WTC11 (cell line): Measurements from ENCODE around the gene SLC48A1. TPM values are rescaled to one million over a fixed set of nuclear protein-coding genes. Genes with fewer than 3 reads are reported as not detected.
A peak's percentile ranks its signal among the peaks of the same experiment; 100 is the strongest.

Source experiments
- ELF4 ChIP-seq: sonication (generic); formaldehyde crosslinking; IDR thresholded peaks from 2 replicates; pipeline ENCODE4 v1.8.1; 2022; ENCODE audit warnings: low read depth, mild to moderate bottlenecking, moderate library complexity, missing genetic modification reagents
- EMX1 ChIP-seq: fragments of 250-450 bp; sonication (Bioruptor Pico); IDR thresholded peaks from 2 replicates; pipeline ENCODE4 v1.8.0; 2021; ENCODE audit warnings: mild to moderate bottlenecking
- ETV6 ChIP-seq: sonication (generic); formaldehyde crosslinking; IDR thresholded peaks from 2 replicates; pipeline ENCODE4 v1.8.1; 2022; ENCODE audit warnings: mild to moderate bottlenecking, missing genetic modification reagents
- FOXJ3 ChIP-seq: sonication (generic); formaldehyde crosslinking; IDR thresholded peaks from 2 replicates; pipeline ENCODE4 v1.9.0; 2021; ENCODE audit warnings: missing genetic modification reagents, mild to moderate bottlenecking, borderline replicate concordance
- GABPB1 ChIP-seq: sonication (generic); formaldehyde crosslinking; IDR thresholded peaks from 2 replicates; pipeline ENCODE4 v1.8.1; 2023; ENCODE audit warnings: mild to moderate bottlenecking, missing genetic modification reagents
- KAT7 ChIP-seq: sonication (generic); formaldehyde crosslinking; IDR thresholded peaks from 2 replicates; pipeline ENCODE4 v1.8.1; 2023; ENCODE audit warnings: missing genetic modification reagents, mild to moderate bottlenecking, borderline replicate concordance
- MXD4 ChIP-seq: fragments of 250-450 bp; sonication (Bioruptor Pico); IDR thresholded peaks from 2 replicates; pipeline ENCODE4 v1.8.0; 2021; ENCODE audit warnings: mild to moderate bottlenecking, moderate library complexity, borderline replicate concordance
- NFATC4 ChIP-seq: fragments of 250-450 bp; sonication (Bioruptor Pico); IDR thresholded peaks from 2 replicates; pipeline ENCODE4 v1.9.0; 2021; ENCODE audit warnings: mild to moderate bottlenecking
- NR1H2 ChIP-seq: sonication (generic); formaldehyde crosslinking; IDR thresholded peaks from 2 replicates; pipeline ENCODE4 v1.9.0; 2021; ENCODE audit warnings: mild to moderate bottlenecking, moderate library complexity, missing genetic modification reagents
- NR3C1 ChIP-seq: sonication (generic); formaldehyde crosslinking; conservative IDR thresholded peaks from 2 replicates; pipeline ENCODE4 v1.8.1; 2023; ENCODE audit warnings: low read depth, mild to moderate bottlenecking, missing genetic modification reagents
- OVOL2 ChIP-seq: fragments of 250-450 bp; sonication (Bioruptor Pico); IDR thresholded peaks from 2 replicates; pipeline ENCODE4 v1.9.0; 2021; ENCODE audit warnings: mild to moderate bottlenecking, borderline replicate concordance
- RORB ChIP-seq: fragments of 250-450 bp; sonication (Bioruptor Pico); IDR thresholded peaks from 2 replicates; pipeline ENCODE4 v1.9.0; 2021; ENCODE audit warnings: mild to moderate bottlenecking
- SOX15 ChIP-seq: fragments of 250-450 bp; sonication (Bioruptor Pico); IDR thresholded peaks from 2 replicates; pipeline ENCODE4 v1.9.0; 2021; ENCODE audit warnings: mild to moderate bottlenecking
- SP1 ChIP-seq: sonication (generic); formaldehyde crosslinking; conservative IDR thresholded peaks from 2 replicates; pipeline ENCODE4 v1.8.1; 2022; ENCODE audit warnings: missing genetic modification reagents
- TCF7 ChIP-seq: sonication (generic); formaldehyde crosslinking; IDR thresholded peaks from 2 replicates; pipeline ENCODE4 v1.8.0; 2022; ENCODE audit warnings: mild to moderate bottlenecking, low read depth, missing genetic modification reagents, moderate library complexity
- ZNF232 ChIP-seq: sonication (generic); formaldehyde crosslinking; IDR thresholded peaks from 2 replicates; pipeline ENCODE4 v1.8.0; 2022; ENCODE audit warnings: mild to moderate bottlenecking, missing genetic modification reagents
- ZNF416 ChIP-seq: fragments of 250-450 bp; sonication (Bioruptor Pico); IDR thresholded peaks from 2 replicates; pipeline ENCODE4 v1.9.0; 2021; ENCODE audit warnings: mild to moderate bottlenecking, inconsistent platforms
- total RNA-seq: library from RNA; stranded (reverse); gene quantifications from 3 replicates; pipeline ENCODE4 v1.2.3, GENCODE V29; 2021
- TF ChIP-seq, protein P1 (sequence below): sonication (generic); formaldehyde crosslinking; IDR thresholded peaks from 2 replicates; pipeline ENCODE4 v1.8.1; 2023; ENCODE audit warnings: mild to moderate bottlenecking, missing genetic modification reagents, borderline replicate concordance
- TF ChIP-seq, protein P2 (sequence below): fragments of 200-600 bp; IDR thresholded peaks from 2 replicates; pipeline ENCODE4 v1.8.0; 2022; ENCODE audit warnings: antibody characterized with exemption
- TF ChIP-seq, protein P3 (sequence below): sonication (generic); formaldehyde crosslinking; IDR thresholded peaks from 2 replicates; pipeline ENCODE4 v1.8.1; 2023; ENCODE audit warnings: mild to moderate bottlenecking, missing genetic modification reagents, moderate library complexity
- TF ChIP-seq, protein P4 (sequence below): sonication (generic); formaldehyde crosslinking; IDR thresholded peaks from 2 replicates; pipeline ENCODE4 v1.8.1; 2022; ENCODE audit warnings: low read depth, missing genetic modification reagents, borderline replicate concordance
- TF ChIP-seq, protein P5 (sequence below): sonication (generic); formaldehyde crosslinking; IDR thresholded peaks from 2 replicates; pipeline ENCODE4 v1.8.1; 2022; ENCODE audit warnings: missing genetic modification reagents, borderline replicate concordance
- TF ChIP-seq, protein P6 (sequence below): sonication (generic); formaldehyde crosslinking; IDR thresholded peaks from 2 replicates; pipeline ENCODE4 v1.8.0; 2022; ENCODE audit warnings: mild to moderate bottlenecking, missing genetic modification reagents
- TF ChIP-seq, protein P7 (sequence below): fragments of 250-450 bp; sonication (Bioruptor Pico); IDR thresholded peaks from 2 replicates; pipeline ENCODE4 v1.9.0; 2021; ENCODE audit warnings: mild to moderate bottlenecking

The SLC48A1 gene
- total RNA-seq, 1 experiment from 2014 or later = 13.8 TPM

DNA sequence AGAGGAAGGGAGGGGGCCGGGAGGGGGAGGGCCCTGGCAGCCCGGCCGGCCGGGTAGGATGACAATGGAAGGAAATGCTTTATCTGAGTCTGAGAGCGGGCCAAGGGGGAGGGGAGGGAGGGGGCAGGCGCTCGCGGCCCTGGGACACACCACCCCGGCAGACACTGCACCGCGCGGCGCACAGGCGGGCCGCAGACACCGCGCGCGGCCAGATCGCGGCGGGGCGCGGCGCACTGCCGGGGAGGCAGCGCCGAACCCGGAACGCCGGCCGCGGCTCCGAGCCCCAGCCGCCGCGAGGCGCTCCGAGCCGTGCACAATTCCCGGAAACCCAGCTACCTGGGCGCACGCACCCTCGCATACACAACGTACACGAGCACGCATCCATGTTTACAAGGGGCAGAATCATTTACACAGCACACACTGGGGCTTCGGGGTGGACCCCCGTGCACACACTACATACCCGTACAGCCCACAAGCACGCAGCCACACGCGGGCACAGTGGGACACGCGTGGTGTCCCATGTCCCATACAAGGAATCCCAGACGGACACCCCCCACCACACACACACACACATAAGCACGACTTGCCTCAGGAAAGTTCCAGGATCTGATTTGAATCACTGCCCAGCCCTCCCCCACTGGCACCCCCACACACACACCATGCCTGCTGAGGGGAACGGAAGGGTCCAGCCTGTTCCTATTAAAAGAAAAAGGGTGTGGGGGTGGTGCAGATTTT, 47.0 kb downstream of the SLC48A1 start, which contains the start of gene HDAC7 (continued):
- TF ChIP-seq, protein P1, sequence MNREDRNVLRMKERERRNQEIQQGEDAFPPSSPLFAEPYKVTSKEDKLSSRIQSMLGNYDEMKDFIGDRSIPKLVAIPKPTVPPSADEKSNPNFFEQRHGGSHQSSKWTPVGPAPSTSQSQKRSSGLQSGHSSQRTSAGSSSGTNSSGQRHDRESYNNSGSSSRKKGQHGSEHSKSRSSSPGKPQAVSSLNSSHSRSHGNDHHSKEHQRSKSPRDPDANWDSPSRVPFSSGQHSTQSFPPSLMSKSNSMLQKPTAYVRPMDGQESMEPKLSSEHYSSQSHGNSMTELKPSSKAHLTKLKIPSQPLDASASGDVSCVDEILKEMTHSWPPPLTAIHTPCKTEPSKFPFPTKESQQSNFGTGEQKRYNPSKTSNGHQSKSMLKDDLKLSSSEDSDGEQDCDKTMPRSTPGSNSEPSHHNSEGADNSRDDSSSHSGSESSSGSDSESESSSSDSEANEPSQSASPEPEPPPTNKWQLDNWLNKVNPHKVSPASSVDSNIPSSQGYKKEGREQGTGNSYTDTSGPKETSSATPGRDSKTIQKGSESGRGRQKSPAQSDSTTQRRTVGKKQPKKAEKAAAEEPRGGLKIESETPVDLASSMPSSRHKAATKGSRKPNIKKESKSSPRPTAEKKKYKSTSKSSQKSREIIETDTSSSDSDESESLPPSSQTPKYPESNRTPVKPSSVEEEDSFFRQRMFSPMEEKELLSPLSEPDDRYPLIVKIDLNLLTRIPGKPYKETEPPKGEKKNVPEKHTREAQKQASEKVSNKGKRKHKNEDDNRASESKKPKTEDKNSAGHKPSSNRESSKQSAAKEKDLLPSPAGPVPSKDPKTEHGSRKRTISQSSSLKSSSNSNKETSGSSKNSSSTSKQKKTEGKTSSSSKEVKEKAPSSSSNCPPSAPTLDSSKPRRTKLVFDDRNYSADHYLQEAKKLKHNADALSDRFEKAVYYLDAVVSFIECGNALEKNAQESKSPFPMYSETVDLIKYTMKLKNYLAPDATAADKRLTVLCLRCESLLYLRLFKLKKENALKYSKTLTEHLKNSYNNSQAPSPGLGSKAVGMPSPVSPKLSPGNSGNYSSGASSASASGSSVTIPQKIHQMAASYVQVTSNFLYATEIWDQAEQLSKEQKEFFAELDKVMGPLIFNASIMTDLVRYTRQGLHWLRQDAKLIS = no peak
- TF ChIP-seq EMX1 = no peak
- TF ChIP-seq ZNF232 (CRISPR knock-in tag) = no peak
- TF ChIP-seq, protein P2, sequence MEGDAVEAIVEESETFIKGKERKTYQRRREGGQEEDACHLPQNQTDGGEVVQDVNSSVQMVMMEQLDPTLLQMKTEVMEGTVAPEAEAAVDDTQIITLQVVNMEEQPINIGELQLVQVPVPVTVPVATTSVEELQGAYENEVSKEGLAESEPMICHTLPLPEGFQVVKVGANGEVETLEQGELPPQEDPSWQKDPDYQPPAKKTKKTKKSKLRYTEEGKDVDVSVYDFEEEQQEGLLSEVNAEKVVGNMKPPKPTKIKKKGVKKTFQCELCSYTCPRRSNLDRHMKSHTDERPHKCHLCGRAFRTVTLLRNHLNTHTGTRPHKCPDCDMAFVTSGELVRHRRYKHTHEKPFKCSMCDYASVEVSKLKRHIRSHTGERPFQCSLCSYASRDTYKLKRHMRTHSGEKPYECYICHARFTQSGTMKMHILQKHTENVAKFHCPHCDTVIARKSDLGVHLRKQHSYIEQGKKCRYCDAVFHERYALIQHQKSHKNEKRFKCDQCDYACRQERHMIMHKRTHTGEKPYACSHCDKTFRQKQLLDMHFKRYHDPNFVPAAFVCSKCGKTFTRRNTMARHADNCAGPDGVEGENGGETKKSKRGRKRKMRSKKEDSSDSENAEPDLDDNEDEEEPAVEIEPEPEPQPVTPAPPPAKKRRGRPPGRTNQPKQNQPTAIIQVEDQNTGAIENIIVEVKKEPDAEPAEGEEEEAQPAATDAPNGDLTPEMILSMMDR = no peak
- TF ChIP-seq NR1H2 (CRISPR knock-in tag) = no peak
- peak; percentile 73 for TF ChIP-seq SP1 (CRISPR knock-in tag)
- TF ChIP-seq RORB (CRISPR knock-in tag) = no peak
- TF ChIP-seq, protein P3, sequence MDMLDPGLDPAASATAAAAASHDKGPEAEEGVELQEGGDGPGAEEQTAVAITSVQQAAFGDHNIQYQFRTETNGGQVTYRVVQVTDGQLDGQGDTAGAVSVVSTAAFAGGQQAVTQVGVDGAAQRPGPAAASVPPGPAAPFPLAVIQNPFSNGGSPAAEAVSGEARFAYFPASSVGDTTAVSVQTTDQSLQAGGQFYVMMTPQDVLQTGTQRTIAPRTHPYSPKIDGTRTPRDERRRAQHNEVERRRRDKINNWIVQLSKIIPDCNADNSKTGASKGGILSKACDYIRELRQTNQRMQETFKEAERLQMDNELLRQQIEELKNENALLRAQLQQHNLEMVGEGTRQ = no peak
- no peak for TF ChIP-seq NR3C1 (CRISPR knock-in tag)
- TF ChIP-seq, protein P4, sequence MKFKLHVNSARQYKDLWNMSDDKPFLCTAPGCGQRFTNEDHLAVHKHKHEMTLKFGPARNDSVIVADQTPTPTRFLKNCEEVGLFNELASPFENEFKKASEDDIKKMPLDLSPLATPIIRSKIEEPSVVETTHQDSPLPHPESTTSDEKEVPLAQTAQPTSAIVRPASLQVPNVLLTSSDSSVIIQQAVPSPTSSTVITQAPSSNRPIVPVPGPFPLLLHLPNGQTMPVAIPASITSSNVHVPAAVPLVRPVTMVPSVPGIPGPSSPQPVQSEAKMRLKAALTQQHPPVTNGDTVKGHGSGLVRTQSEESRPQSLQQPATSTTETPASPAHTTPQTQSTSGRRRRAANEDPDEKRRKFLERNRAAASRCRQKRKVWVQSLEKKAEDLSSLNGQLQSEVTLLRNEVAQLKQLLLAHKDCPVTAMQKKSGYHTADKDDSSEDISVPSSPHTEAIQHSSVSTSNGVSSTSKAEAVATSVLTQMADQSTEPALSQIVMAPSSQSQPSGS (CRISPR knock-in tag) = no peak
- no peak; the same call in 1 of the 2 replicates for TF ChIP-seq ETV6 (CRISPR knock-in tag)
- TF ChIP-seq, protein P5, sequence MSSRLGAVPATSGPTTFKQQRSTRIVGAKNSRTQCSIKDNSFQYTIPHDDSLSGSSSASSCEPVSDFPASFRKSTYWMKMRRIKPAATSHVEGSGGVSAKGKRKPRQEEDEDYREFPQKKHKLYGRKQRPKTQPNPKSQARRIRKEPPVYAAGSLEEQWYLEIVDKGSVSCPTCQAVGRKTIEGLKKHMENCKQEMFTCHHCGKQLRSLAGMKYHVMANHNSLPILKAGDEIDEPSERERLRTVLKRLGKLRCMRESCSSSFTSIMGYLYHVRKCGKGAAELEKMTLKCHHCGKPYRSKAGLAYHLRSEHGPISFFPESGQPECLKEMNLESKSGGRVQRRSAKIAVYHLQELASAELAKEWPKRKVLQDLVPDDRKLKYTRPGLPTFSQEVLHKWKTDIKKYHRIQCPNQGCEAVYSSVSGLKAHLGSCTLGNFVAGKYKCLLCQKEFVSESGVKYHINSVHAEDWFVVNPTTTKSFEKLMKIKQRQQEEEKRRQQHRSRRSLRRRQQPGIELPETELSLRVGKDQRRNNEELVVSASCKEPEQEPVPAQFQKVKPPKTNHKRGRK (CRISPR knock-in tag) = no peak
- TF ChIP-seq KAT7 = peak; percentile 82; the same call in 1 of the 2 replicates
- TF ChIP-seq GABPB1 (CRISPR knock-in tag) = no peak
- no peak for TF ChIP-seq OVOL2
- no peak for TF ChIP-seq SOX15 (CRISPR knock-in tag)
- no peak for TF ChIP-seq FOXJ3 (CRISPR knock-in tag)
- TF ChIP-seq, protein P6, sequence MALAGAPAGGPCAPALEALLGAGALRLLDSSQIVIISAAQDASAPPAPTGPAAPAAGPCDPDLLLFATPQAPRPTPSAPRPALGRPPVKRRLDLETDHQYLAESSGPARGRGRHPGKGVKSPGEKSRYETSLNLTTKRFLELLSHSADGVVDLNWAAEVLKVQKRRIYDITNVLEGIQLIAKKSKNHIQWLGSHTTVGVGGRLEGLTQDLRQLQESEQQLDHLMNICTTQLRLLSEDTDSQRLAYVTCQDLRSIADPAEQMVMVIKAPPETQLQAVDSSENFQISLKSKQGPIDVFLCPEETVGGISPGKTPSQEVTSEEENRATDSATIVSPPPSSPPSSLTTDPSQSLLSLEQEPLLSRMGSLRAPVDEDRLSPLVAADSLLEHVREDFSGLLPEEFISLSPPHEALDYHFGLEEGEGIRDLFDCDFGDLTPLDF (CRISPR knock-in tag) = no peak
- no peak for TF ChIP-seq MXD4
- no peak for TF ChIP-seq NFATC4 (CRISPR knock-in tag)
- TF ChIP-seq TCF7 = no peak
- no peak for TF ChIP-seq ELF4
- no peak for TF ChIP-seq ZNF416 (CRISPR knock-in tag)
- TF ChIP-seq, protein P7, sequence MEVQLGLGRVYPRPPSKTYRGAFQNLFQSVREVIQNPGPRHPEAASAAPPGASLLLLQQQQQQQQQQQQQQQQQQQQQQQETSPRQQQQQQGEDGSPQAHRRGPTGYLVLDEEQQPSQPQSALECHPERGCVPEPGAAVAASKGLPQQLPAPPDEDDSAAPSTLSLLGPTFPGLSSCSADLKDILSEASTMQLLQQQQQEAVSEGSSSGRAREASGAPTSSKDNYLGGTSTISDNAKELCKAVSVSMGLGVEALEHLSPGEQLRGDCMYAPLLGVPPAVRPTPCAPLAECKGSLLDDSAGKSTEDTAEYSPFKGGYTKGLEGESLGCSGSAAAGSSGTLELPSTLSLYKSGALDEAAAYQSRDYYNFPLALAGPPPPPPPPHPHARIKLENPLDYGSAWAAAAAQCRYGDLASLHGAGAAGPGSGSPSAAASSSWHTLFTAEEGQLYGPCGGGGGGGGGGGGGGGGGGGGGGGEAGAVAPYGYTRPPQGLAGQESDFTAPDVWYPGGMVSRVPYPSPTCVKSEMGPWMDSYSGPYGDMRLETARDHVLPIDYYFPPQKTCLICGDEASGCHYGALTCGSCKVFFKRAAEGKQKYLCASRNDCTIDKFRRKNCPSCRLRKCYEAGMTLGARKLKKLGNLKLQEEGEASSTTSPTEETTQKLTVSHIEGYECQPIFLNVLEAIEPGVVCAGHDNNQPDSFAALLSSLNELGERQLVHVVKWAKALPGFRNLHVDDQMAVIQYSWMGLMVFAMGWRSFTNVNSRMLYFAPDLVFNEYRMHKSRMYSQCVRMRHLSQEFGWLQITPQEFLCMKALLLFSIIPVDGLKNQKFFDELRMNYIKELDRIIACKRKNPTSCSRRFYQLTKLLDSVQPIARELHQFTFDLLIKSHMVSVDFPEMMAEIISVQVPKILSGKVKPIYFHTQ = no peak
